ENCODE data around the gene MGAT3.

DNA sequence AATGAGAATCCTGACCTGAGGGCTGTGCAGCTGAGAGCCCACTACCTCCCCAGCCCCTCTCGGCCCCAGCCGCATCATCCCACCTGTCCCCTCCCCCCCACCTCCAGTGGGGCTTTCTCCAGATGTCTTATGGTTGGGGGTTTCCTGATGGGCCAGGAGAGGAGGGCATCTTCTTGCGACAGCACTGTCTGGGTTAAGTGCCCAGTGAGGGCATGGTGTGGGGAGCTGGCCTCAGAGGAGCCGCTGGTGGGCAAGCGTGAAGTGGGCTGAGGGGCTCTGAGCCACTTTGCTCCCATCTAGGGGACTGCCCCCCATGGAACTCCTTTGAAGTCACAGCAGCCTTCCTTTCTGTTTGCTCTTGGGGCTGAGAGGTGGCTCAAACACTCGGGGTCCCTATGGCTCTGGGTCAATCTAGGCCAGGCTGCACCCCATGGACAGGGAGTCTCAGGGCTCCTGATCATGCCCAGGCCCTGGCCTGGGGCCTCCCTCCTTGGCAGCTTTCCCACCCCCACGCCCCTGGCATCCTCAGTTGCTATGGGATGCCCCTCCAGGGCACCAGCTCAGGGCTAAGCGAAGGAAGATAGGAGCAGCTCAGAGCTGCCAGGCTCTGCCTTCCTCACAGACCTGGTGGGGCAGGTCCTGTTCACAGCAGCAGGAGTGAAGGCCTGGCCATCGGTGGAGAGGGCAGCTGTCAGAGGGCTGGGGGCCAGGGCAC, 34.3 kb downstream of the MGAT3 start:
- no peak for TF ChIP-seq EZH2 (optimal IDR thresholded peaks at IDR 0.05; ENCODE audit: low read depth, low read length)
- TF ChIP-seq, protein P1, sequence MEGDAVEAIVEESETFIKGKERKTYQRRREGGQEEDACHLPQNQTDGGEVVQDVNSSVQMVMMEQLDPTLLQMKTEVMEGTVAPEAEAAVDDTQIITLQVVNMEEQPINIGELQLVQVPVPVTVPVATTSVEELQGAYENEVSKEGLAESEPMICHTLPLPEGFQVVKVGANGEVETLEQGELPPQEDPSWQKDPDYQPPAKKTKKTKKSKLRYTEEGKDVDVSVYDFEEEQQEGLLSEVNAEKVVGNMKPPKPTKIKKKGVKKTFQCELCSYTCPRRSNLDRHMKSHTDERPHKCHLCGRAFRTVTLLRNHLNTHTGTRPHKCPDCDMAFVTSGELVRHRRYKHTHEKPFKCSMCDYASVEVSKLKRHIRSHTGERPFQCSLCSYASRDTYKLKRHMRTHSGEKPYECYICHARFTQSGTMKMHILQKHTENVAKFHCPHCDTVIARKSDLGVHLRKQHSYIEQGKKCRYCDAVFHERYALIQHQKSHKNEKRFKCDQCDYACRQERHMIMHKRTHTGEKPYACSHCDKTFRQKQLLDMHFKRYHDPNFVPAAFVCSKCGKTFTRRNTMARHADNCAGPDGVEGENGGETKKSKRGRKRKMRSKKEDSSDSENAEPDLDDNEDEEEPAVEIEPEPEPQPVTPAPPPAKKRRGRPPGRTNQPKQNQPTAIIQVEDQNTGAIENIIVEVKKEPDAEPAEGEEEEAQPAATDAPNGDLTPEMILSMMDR (IDR thresholded peaks at IDR 0.05; ENCODE audit: low read length): no peak

All from MM.1S (cell line).